Measurements from ENCODE around the gene SPAG8. TPM values are rescaled to one million over a fixed set of nuclear protein-coding genes. Genes with fewer than 3 reads are reported as not detected.

Gene SPAG8
- total RNA-seq, 1 experiment from 2014 or later: 0.50 TPM

DNA sequence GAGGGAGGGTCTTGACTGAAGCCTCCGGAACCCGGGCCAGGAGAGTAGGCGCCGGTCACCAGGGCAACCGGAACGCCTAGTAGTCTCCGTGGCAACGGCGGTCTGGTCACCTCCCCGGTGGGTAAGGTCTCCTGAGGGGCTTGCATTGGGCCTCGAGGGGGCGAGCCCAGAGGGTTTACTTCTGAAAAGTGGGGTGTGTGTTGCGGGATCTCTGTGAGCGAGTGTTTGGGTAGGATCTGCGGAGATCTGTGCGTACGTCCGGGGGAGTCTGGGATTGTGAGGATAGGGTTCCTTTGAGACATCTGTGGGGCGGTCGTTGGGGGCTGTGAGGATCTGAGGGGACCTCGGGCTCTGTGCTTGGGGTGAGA is 16.6 kb upstream of the SPAG8 start, which contains the start of gene FAM221B:
Gene FAM221B (minus strand): TSS at position 17 of the 368 bp plus-strand sequence. CDS start 2,571 bp downstream, outside the sequence.
- H3K4ac ChIP-seq (ENCODE audit: low read depth, low read length): no peak within 1 kb of the TSS
- H3K56ac ChIP-seq (ENCODE audit: insufficient read length, low read depth, low read length): no peak within 1 kb of the TSS
- H3K23me2 ChIP-seq (ENCODE audit: insufficient read length, low read depth, low read length, poor library complexity, severe bottlenecking): peaks cover 12% of the 10 kb centered on the region
- no peak within 1 kb of the TSS for H4K5ac ChIP-seq (ENCODE audit: insufficient read length, low read depth, low read length)
- H3K4me1 Mint-ChIP-seq: peaks cover 29 to 32% of the 10 kb centered on the region in 2 experiments
- no peak within 1 kb of the TSS for H4K91ac ChIP-seq (ENCODE audit: insufficient read length, low read depth, low read length)
- peak within 1 kb of the TSS; percentile 66 for H3K9ac ChIP-seq (ENCODE audit: extremely low read depth, insufficient read length, low read length)
- no peak within 1 kb of the TSS for H3K23ac ChIP-seq (ENCODE audit: insufficient read length, low read depth, low read length)
- H2AK5ac ChIP-seq (ENCODE audit: insufficient read length, low read length): no peak within 1 kb of the TSS
- H3K4me1 ChIP-seq (ENCODE audit: insufficient read depth, low read length): peaks cover 6% of the 10 kb centered on the region; the same call in 1 of the 2 replicates
- DNase-seq: peak; percentile 86
- no peak within 1 kb of the TSS for H4K8ac ChIP-seq (replicated peaks; ENCODE audit: insufficient read length, low read depth, low read length)
- H3K27me3 Mint-ChIP-seq (ENCODE audit: low read depth): peaks cover 2% of the 10 kb centered on the region
- no peak within 1 kb of the TSS for H2BK5ac ChIP-seq (ENCODE audit: insufficient read length, low read length)
- H3K9me3 ChIP-seq (ENCODE audit: control insufficient read depth, low read depth, low read length): no peaks in the 10 kb centered on the region
- no peaks in the 10 kb centered on the region; a peak in 1 of 5 replicates for H3K9me3 Mint-ChIP-seq
- H2BK20ac ChIP-seq (ENCODE audit: low read depth, low read length, poor library complexity, severe bottlenecking): no peak within 1 kb of the TSS
- no peaks in the 10 kb centered on the region for H3K27me3 ChIP-seq (ENCODE audit: insufficient read depth, low read length)
- H3K4me3 Mint-ChIP-seq: peak within 1 kb of the TSS; percentile 77 to 87
- H3T11ph ChIP-seq (ENCODE audit: low read length): no peak within 1 kb of the TSS
- H2BK12ac ChIP-seq (ENCODE audit: insufficient read length, low read depth, low read length): no peak within 1 kb of the TSS
- H3K27ac ChIP-seq (ENCODE audit: insufficient read length, low read depth, low read length): no peak within 1 kb of the TSS
- peak within 1 kb of the TSS; percentile 77 for H3K4me2 ChIP-seq (ENCODE audit: insufficient read depth, insufficient read length, low read length)
- peak within 1 kb of the TSS; percentile 65 to 95 (median 94); a peak in 6 of 7 replicates for H3K27ac Mint-ChIP-seq
- H2AFZ ChIP-seq (ENCODE audit: low read length): peak within 1 kb of the TSS; percentile 97
- peak within 1 kb of the TSS; percentile 77 for H3K18ac ChIP-seq (ENCODE audit: insufficient read length, low read depth, low read length)
- H3K79me1 ChIP-seq (ENCODE audit: insufficient read depth, low read depth, low read length, poor library complexity, severe bottlenecking): no peaks in the 10 kb centered on the region
- WGBS (ENCODE audit: extremely low coverage, insufficient read length, low lambda C conversion rate): no CpG with 5 or more reads among the region's 21 CpGs
- H2BK15ac ChIP-seq (ENCODE audit: low read depth, low read length): no peak within 1 kb of the TSS
- H3K36me3 Mint-ChIP-seq (ENCODE audit: insufficient read depth in 1 of 3, low read depth in 3 of 3): no peaks in the 10 kb centered on the region
- H3K79me2 ChIP-seq (ENCODE audit: insufficient read depth, low read length): no peaks in the 10 kb centered on the region
- peak within 1 kb of the TSS; percentile 67; the same call in 1 of the 2 replicates for H3K14ac ChIP-seq (ENCODE audit: insufficient read depth, low read length)
- TF ChIP-seq, protein P1, sequence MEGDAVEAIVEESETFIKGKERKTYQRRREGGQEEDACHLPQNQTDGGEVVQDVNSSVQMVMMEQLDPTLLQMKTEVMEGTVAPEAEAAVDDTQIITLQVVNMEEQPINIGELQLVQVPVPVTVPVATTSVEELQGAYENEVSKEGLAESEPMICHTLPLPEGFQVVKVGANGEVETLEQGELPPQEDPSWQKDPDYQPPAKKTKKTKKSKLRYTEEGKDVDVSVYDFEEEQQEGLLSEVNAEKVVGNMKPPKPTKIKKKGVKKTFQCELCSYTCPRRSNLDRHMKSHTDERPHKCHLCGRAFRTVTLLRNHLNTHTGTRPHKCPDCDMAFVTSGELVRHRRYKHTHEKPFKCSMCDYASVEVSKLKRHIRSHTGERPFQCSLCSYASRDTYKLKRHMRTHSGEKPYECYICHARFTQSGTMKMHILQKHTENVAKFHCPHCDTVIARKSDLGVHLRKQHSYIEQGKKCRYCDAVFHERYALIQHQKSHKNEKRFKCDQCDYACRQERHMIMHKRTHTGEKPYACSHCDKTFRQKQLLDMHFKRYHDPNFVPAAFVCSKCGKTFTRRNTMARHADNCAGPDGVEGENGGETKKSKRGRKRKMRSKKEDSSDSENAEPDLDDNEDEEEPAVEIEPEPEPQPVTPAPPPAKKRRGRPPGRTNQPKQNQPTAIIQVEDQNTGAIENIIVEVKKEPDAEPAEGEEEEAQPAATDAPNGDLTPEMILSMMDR (conservative IDR thresholded peaks at IDR 0.05): no peak
- H2BK120ac ChIP-seq (ENCODE audit: low read depth, low read length, poor library complexity, severe bottlenecking): no peak within 1 kb of the TSS
- no peaks in the 10 kb centered on the region for H4K20me1 ChIP-seq (ENCODE audit: control insufficient read depth, insufficient read depth, insufficient read length)

All from H9 (cell line).